ENCODE data around the gene AGFG2. TPM values are rescaled to one million over a fixed set of nuclear protein-coding genes. Genes with fewer than 3 reads are reported as not detected.
A peak's percentile ranks its signal among the peaks of the same experiment; 100 is the strongest.

Gene AGFG2
- total and polyA plus RNA-seq, 2 of the 13 experiments (the other 11 are each of a cell fraction or from before 2014, with no cell fraction given), result 125 to 132 TPM

GRCh38 chr7:100546129-100546925 is 7.3 kb downstream of the AGFG2 start (continued):
- TF ChIP-seq, protein P1, sequence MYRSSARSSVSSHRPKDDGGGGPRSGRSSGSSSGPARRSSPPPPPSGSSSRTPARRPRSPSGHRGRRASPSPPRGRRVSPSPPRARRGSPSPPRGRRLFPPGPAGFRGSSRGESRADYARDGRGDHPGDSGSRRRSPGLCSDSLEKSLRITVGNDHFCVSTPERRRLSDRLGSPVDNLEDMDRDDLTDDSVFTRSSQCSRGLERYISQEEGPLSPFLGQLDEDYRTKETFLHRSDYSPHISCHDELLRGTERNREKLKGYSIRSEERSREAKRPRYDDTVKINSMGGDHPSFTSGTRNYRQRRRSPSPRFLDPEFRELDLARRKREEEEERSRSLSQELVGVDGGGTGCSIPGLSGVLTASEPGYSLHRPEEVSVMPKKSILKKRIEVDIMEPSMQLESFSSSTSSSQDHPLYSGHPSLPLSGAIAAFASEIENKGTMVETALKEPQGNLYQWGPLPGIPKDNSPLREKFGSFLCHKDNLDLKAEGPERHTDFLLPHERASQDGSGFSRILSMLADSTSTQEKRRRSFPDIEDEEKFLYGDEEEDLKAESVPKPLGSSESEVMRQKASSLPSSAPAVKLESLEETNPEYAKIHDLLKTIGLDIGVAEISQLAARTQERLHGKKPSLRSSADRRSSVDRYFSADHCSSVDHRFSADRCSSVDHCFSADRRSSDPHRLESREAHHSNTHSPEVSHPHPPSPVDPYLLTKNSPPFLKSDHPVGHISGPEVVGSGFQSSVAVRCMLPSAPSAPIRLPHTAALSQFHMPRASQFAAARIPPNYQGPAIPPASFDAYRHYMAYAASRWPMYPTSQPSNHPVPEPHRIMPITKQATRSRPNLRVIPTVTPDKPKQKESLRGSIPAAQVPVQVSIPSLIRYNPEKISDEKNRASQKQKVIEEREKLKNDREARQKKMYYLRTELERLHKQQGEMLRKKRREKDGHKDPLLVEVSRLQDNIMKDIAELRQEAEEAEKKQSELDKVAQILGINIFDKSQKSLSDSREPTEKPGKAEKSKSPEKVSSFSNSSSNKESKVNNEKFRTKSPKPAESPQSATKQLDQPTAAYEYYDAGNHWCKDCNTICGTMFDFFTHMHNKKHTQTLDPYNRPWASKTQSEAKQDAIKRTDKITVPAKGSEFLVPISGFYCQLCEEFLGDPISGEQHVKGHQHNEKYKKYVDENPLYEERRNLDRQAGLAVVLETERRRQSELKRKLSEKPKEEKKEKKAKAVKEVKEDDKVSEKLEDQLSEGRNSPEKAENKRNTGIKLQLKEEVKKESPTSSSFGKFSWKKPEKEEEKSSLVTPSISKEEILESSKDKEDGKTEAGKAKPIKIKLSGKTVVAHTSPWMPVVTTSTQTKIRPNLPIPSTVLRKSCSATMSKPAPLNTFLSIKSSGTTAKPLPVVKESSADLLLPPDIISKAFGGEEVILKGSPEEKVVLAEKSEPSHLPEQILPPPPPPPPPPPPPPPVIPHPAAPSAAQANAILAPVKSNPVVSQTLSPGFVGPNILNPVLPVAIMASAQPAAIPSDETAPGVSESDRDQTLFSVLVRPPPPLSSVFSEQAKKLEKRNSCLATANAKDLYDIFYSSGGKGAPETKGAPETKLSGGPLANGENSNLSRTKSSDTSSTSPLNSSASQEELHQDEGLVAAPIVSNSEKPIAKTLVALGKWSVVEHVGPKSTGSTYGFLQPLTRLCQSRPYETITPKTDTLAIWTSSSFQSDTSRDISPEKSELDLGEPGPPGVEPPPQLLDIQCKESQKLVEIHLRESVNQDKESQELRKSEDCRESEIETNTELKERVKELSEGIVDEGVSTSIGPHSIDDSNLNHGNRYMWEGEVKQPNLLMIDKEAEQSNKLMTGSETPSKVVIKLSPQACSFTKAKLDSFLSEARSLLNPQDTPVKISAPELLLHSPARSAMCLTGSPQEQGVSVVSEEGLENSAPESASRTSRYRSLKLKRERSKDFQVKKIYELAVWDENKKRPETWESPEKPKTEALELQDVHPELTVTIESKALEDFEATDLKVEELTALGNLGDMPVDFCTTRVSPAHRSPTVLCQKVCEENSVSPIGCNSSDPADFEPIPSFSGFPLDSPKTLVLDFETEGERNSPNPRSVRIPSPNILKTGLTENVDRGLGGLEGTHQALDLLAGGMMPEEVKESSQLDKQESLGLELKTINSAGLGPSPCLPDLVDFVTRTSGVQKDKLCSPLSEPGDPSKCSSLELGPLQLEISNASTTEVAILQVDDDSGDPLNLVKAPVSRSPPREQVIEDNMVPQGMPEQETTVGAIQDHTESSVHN (CRISPR knock-in tag; IDR thresholded peaks at IDR 0.05), result no peak
- TF ChIP-seq ZNF207 (IDR thresholded peaks at IDR 0.05; ENCODE audit: borderline replicate concordance) (no peak), ZNF720 (CRISPR knock-in tag; IDR thresholded peaks at IDR 0.05) (no peak), ZFP36 (IDR thresholded peaks at IDR 0.05; ENCODE audit: borderline replicate concordance, low read depth, low read length, partially characterized antibody) (no peak), HIVEP1 (CRISPR knock-in tag; IDR thresholded peaks at IDR 0.05) (no peak), YY1 (IDR thresholded peaks at IDR 0.05; ENCODE audit: insufficient read depth, insufficient replicate concordance, low read depth, low read length) (no peak), ZNF589 (CRISPR knock-in tag; conservative IDR thresholded peaks at IDR 0.05) (no peak), MATR3 (CRISPR knock-in tag; IDR thresholded peaks at IDR 0.05) (no peak), NFRKB (IDR thresholded peaks at IDR 0.05) (no peak), ZBTB21 (CRISPR knock-in tag; IDR thresholded peaks at IDR 0.05) (no peak), SRSF9 (IDR thresholded peaks at IDR 0.05; ENCODE audit: borderline replicate concordance, insufficient read depth, low read depth, low read length, poor library complexity, severe bottlenecking) (no peak), SNAPC2 (CRISPR knock-in tag; IDR thresholded peaks at IDR 0.05) (peak; percentile 32; the same call in 1 of the 2 replicates), THAP11 (CRISPR knock-in tag; IDR thresholded peaks at IDR 0.05) (no peak), BCL6 (CRISPR knock-in tag; IDR thresholded peaks at IDR 0.05) (peak; percentile 95), ZNF580 (CRISPR knock-in tag; IDR thresholded peaks at IDR 0.05; ENCODE audit: borderline replicate concordance, low read depth) (0 out of 2 replicates have a peak, but pooled peaks have one; percentile 30), NCOA5 (CRISPR knock-in tag; IDR thresholded peaks at IDR 0.05) (no peak), ZNF891 (CRISPR knock-in tag; IDR thresholded peaks at IDR 0.05) (no peak)
- TF ChIP-seq, protein P2, sequence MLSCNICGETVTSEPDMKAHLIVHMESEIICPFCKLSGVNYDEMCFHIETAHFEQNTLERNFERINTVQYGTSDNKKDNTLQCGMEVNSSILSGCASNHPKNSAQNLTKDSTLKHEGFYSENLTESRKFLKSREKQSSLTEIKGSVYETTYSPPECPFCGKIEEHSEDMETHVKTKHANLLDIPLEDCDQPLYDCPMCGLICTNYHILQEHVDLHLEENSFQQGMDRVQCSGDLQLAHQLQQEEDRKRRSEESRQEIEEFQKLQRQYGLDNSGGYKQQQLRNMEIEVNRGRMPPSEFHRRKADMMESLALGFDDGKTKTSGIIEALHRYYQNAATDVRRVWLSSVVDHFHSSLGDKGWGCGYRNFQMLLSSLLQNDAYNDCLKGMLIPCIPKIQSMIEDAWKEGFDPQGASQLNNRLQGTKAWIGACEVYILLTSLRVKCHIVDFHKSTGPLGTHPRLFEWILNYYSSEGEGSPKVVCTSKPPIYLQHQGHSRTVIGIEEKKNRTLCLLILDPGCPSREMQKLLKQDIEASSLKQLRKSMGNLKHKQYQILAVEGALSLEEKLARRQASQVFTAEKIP (CRISPR knock-in tag; IDR thresholded peaks at IDR 0.05; ENCODE audit: borderline replicate concordance), result no peak
